Transverse colon (tissue), 3 donors: ENCODE measurements around the gene RGS11.
"Not testable (repeated sequence)": the region's sequence is repeated elsewhere in the genome, so short reads cannot be mapped to it uniquely, and the experiment has no call there.

ENCODE experiments used
- EP300 ChIP-seq: sonication (generic); formaldehyde crosslinking; IDR thresholded peaks from one replicate; pipeline ENCODE4 v1.6.1; 2017; ENCODE audit warnings: antibody characterized with exemption, low read depth
- POLR2A ChIP-seq: fragments of 450-650 bp; IDR thresholded peaks from one replicate; pipeline ENCODE4 v1.6.1; 2016; ENCODE audit warnings: antibody characterized with exemption, mild to moderate bottlenecking, moderate library complexity
- TF ChIP-seq, protein P1 (sequence below), 5 experiments: fragments of 200-600 bp in 3 of 5; fragments of 450-650 bp in 2 of 5; sonication (generic) in 3 of 5; IDR thresholded peaks; 1 replicate in 2 of 5; 2 replicates in 3 of 5; pipeline ENCODE4 v1.5.1; 2016 to 2017; ENCODE audit warnings: antibody characterized with exemption in 5 of 5, inconsistent platforms in 3 of 5, mild to moderate bottlenecking in 2 of 5, moderate library complexity in 1 of 5

DNA sequence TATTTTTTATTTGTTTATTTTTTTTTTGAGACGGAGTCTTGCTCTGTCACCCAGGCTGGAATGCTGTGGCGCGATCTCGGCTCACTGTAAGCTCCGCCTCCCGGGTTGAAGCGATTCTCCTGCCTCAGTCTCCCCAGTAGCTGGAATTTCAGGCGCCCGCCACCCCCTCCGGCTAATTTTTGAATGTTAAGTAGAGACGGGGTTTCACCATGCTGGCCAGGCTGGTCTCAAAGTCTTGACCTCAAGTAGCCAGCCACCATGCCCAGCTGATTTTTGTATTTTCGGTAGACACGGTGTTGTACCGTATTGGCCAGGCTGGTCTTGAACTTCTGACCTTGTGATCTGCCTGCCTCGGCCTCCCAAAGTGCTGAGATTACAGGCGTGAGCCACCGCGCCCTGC lies 45.4 kb downstream of the RGS11 start:
- TF ChIP-seq, protein P1, sequence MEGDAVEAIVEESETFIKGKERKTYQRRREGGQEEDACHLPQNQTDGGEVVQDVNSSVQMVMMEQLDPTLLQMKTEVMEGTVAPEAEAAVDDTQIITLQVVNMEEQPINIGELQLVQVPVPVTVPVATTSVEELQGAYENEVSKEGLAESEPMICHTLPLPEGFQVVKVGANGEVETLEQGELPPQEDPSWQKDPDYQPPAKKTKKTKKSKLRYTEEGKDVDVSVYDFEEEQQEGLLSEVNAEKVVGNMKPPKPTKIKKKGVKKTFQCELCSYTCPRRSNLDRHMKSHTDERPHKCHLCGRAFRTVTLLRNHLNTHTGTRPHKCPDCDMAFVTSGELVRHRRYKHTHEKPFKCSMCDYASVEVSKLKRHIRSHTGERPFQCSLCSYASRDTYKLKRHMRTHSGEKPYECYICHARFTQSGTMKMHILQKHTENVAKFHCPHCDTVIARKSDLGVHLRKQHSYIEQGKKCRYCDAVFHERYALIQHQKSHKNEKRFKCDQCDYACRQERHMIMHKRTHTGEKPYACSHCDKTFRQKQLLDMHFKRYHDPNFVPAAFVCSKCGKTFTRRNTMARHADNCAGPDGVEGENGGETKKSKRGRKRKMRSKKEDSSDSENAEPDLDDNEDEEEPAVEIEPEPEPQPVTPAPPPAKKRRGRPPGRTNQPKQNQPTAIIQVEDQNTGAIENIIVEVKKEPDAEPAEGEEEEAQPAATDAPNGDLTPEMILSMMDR (IDR thresholded peaks at IDR 0.05): not testable (repeated sequence)
- not testable (repeated sequence) for TF ChIP-seq POLR2A, EP300
